ENCODE data around the gene DACT2. TPM values are rescaled to one million over a fixed set of nuclear protein-coding genes. Genes with fewer than 3 reads are reported as not detected.

The DACT2 gene
- total and polyA plus RNA-seq, 2 of the 8 experiments (the other 6 are each of a cell fraction or from before 2014, with no cell fraction given), result 2.9 to 3.1 TPM

DNA sequence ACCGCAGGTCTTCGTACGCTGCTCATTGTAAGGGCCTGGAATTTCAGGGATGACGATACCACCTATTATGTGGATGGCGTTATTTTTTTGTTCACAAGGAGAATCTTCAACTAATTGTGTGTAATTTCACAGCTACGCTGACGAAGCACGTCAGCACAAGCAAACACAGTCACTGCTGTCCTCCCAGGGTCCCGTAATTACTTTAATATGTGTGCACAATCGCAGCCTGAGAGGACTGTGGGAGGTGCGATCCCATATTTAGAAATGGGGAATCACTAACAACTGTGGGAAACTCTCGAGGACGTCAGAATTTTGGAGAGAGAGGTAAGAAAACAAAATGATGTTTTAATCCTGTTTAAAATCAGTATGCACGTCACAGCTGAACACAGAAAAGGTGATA, 40.2 kb upstream of the DACT2 start (continued):
- TF ChIP-seq EZH2 (IDR thresholded peaks at IDR 0.05; ENCODE audit: low read depth, low read length, severe bottlenecking) (no peak), ATF3 (IDR thresholded peaks at IDR 0.05; ENCODE audit: insufficient read depth, low read depth, low read length) (no peak), CTCF (IDR thresholded peaks at IDR 0.05; ENCODE audit: control extremely low read depth in 1 of 3, insufficient read depth in 1 of 3, low read depth in 1 of 3, low read length in 3 of 3) (no peak), HDAC2 (IDR thresholded peaks at IDR 0.05; ENCODE audit: borderline replicate concordance in 1 of 2, low read depth in 2 of 2, low read length in 2 of 2) (no peak)
